SK-N-SH treated with all-trans-retinoic acid at 6 μM for 48 hours (cell line): Measurements from ENCODE around the gene XDH.

Experiments
- ATAC-seq: fragments of 200-7000 bp; cut with Tn5 transposase; 3 replicates; pipeline ENCODE4 v1.9.1; 2020; ENCODE audit warnings: mild to moderate bottlenecking, moderate library complexity
- BACH2 ChIP-seq: fragments of 250-450 bp; sonication (Bioruptor Pico); IDR thresholded peaks from 2 replicates; pipeline ENCODE4 v1.9.0; 2021; ENCODE audit warnings: mild to moderate bottlenecking, borderline replicate concordance
- CSDC2 ChIP-seq: fragments of 250-450 bp; sonication (Bioruptor Pico); IDR thresholded peaks from 2 replicates; pipeline ENCODE4 v1.5.0; 2020; ENCODE audit warnings: mild to moderate bottlenecking, moderate library complexity
- ESRRG ChIP-seq: fragments of 250-450 bp; sonication (Bioruptor Pico); IDR thresholded peaks from 2 replicates; pipeline ENCODE4 v1.6.1; 2021; ENCODE audit warnings: mild to moderate bottlenecking
- GLIS3 ChIP-seq: fragments of 250-450 bp; sonication (Bioruptor Pico); IDR thresholded peaks from 2 replicates; pipeline ENCODE4 v1.5.0; 2020; ENCODE audit warnings: mild to moderate bottlenecking, moderate library complexity
- ISL1 ChIP-seq: fragments of 250-450 bp; sonication (Bioruptor Pico); IDR thresholded peaks from 2 replicates; pipeline ENCODE4 v2.1.2; 2022; ENCODE audit warnings: mild to moderate bottlenecking, moderate library complexity
- PPARA ChIP-seq: fragments of 250-450 bp; sonication (Bioruptor Pico); IDR thresholded peaks from 2 replicates; pipeline ENCODE4 v1.5.0; 2020; ENCODE audit warnings: mild to moderate bottlenecking, borderline replicate concordance
- RARB ChIP-seq: fragments of 250-450 bp; sonication (Bioruptor Pico); IDR thresholded peaks from 2 replicates; pipeline ENCODE4 v1.8.0; 2021; ENCODE audit warnings: mild to moderate bottlenecking, moderate library complexity
- SNAI2 ChIP-seq: fragments of 250-450 bp; sonication (Bioruptor Pico); IDR thresholded peaks from 2 replicates; pipeline ENCODE4 v1.5.0; 2020; ENCODE audit warnings: mild to moderate bottlenecking, moderate library complexity
- TOX ChIP-seq: fragments of 250-450 bp; sonication (Bioruptor Pico); IDR thresholded peaks from 2 replicates; pipeline ENCODE4 v1.8.0; 2021; ENCODE audit warnings: mild to moderate bottlenecking, moderate library complexity, borderline replicate concordance
- ZC3H10 ChIP-seq: fragments of 250-450 bp; sonication (Bioruptor Pico); IDR thresholded peaks from 2 replicates; pipeline ENCODE4 v1.5.1; 2021; ENCODE audit warnings: mild to moderate bottlenecking, moderate library complexity
- ZFP3 ChIP-seq: fragments of 250-450 bp; sonication (Bioruptor Pico); IDR thresholded peaks from 2 replicates; pipeline ENCODE4 v1.5.0; 2020; ENCODE audit warnings: mild to moderate bottlenecking, moderate library complexity
- ZFP30 ChIP-seq: fragments of 450-650 bp; formaldehyde crosslinking; IDR thresholded peaks from 2 replicates; pipeline ENCODE4 v1.5.0; 2022; ENCODE audit warnings: mild to moderate bottlenecking, moderate library complexity
- ZNF565 ChIP-seq: fragments of 450-650 bp; formaldehyde crosslinking; conservative IDR thresholded peaks from 2 replicates; pipeline ENCODE4 v1.5.0; 2020; ENCODE audit warnings: low read depth, mild to moderate bottlenecking, moderate library complexity
- ZNF70 ChIP-seq: fragments of 450-650 bp; formaldehyde crosslinking; IDR thresholded peaks from 2 replicates; pipeline ENCODE4 v1.5.0; 2020; ENCODE audit warnings: mild to moderate bottlenecking, moderate library complexity
- ZNF8 ChIP-seq: fragments of 450-650 bp; formaldehyde crosslinking; IDR thresholded peaks from 2 replicates; pipeline ENCODE4 v1.5.0; 2020; ENCODE audit warnings: mild to moderate bottlenecking, moderate library complexity
- TF ChIP-seq, protein P1 (sequence below): fragments of 250-450 bp; sonication (Bioruptor Pico); IDR thresholded peaks from 2 replicates; pipeline ENCODE4 v1.8.0; 2021; ENCODE audit warnings: low read depth, mild to moderate bottlenecking, moderate library complexity, borderline replicate concordance
- TF ChIP-seq, protein P2 (sequence below): fragments of 250-450 bp; sonication (Bioruptor Pico); IDR thresholded peaks from 2 replicates; pipeline ENCODE4 v1.5.1; 2021; ENCODE audit warnings: mild to moderate bottlenecking, moderate library complexity
- TF ChIP-seq, protein P3 (sequence below): fragments of 250-450 bp; sonication (Bioruptor Pico); IDR thresholded peaks from 2 replicates; pipeline ENCODE4 v1.5.1; 2020; ENCODE audit warnings: low read depth, mild to moderate bottlenecking, moderate library complexity

XDH gene

DNA sequence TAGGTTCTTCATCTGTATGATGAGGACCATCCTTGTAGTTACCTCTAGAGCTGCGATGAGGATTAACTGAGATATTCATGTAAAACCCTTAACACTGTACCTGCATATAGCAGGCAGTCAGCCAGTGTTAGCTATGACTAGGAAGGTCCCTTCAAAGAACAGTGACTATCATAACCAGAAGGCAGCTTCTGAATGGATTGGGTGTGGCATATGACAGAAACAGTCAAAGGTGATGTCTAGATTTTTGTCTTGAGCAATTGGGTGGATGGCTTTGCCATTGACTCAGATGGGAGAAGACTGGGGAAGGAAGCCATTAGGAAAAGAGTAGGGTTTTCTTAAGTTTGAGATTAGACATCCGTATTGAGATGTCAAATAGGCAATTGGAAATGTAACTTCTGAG, 15.7 kb downstream of the XDH start:
- no peak for ATAC-seq
- TF ChIP-seq GLIS3 (CRISPR knock-in tag) (no peak), BACH2 (no peak), ZNF70 (CRISPR knock-in tag) (no peak), SNAI2 (CRISPR knock-in tag) (no peak), ZNF8 (CRISPR knock-in tag) (no peak), ZNF565 (CRISPR knock-in tag) (no peak), ZFP3 (CRISPR knock-in tag) (no peak), ESRRG (CRISPR knock-in tag) (no peak), PPARA (CRISPR knock-in tag) (no peak), ZFP30 (CRISPR knock-in tag) (no peak), CSDC2 (CRISPR knock-in tag) (no peak), TOX (CRISPR knock-in tag) (no peak), RARB (no peak), ZC3H10 (CRISPR knock-in tag) (no peak)
- TF ChIP-seq, protein P1, sequence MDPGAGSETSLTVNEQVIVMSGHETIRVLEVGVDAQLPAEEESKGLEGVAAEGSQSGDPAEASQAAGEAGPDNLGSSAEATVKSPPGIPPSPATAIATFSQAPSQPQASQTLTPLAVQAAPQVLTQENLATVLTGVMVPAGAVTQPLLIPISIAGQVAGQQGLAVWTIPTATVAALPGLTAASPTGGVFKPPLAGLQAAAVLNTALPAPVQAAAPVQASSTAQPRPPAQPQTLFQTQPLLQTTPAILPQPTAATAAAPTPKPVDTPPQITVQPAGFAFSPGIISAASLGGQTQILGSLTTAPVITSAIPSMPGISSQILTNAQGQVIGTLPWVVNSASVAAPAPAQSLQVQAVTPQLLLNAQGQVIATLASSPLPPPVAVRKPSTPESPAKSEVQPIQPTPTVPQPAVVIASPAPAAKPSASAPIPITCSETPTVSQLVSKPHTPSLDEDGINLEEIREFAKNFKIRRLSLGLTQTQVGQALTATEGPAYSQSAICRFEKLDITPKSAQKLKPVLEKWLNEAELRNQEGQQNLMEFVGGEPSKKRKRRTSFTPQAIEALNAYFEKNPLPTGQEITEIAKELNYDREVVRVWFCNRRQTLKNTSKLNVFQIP (CRISPR knock-in tag), result no peak
- TF ChIP-seq, protein P2, sequence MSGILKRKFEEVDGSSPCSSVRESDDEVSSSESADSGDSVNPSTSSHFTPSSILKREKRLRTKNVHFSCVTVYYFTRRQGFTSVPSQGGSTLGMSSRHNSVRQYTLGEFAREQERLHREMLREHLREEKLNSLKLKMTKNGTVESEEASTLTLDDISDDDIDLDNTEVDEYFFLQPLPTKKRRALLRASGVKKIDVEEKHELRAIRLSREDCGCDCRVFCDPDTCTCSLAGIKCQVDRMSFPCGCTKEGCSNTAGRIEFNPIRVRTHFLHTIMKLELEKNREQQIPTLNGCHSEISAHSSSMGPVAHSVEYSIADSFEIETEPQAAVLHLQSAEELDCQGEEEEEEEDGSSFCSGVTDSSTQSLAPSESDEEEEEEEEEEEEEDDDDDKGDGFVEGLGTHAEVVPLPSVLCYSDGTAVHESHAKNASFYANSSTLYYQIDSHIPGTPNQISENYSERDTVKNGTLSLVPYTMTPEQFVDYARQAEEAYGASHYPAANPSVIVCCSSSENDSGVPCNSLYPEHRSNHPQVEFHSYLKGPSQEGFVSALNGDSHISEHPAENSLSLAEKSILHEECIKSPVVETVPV (CRISPR knock-in tag), result no peak
- TF ChIP-seq, protein P3, sequence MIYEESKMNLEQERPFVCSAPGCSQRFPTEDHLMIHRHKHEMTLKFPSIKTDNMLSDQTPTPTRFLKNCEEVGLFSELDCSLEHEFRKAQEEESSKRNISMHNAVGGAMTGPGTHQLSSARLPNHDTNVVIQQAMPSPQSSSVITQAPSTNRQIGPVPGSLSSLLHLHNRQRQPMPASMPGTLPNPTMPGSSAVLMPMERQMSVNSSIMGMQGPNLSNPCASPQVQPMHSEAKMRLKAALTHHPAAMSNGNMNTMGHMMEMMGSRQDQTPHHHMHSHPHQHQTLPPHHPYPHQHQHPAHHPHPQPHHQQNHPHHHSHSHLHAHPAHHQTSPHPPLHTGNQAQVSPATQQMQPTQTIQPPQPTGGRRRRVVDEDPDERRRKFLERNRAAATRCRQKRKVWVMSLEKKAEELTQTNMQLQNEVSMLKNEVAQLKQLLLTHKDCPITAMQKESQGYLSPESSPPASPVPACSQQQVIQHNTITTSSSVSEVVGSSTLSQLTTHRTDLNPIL (CRISPR knock-in tag), result no peak

DNA sequence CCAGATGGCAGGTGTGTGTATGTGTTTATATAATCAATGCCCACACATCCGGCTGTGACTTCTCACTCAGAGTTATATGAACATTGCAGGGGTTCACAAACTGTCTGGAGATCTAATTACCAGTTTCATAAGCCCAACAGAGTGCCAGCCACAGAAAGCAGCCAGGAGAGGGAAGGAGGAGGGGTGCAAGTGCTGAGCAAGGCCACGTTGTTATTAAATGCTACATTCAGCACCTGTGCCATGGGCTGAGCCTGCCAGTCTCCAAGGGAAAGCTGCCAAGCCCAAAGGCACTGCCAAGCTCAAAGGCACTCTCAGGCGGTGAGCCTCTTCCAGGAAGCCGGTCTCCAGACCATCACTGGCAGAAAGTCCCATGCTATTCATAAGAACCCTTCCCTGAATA, 17.4 kb downstream of the XDH start:
- ATAC-seq, result no peak
- no peak for TF ChIP-seq CSDC2 (CRISPR knock-in tag)
- TF ChIP-seq, all 23 proteins: peak for 0

DNA sequence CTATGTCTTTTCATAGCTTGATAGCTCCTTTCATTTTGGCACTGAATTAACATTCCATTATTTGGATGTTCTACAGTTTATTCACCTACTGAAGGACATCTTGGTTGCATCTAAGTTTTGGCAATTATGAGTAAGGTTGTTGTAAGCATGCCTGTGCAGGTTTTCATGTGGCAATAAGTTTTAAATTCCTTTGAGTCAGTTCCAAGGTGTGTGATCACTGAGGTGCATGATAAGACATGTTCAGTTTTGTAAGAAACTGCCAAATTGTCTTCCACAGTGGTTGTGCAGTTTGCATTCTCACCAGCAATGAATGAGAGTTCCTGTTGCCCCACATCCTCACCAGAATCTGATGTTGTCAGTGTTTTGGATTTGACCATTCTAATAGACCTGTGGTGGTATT, 24.2 kb downstream of the XDH start:
- TF ChIP-seq SNAI2 (CRISPR knock-in tag), result no peak
- TF ChIP-seq PPARA (CRISPR knock-in tag), result no peak
- no peak for TF ChIP-seq ZNF565 (CRISPR knock-in tag)
- TF ChIP-seq ZNF70 (CRISPR knock-in tag), result no peak
- no peak for TF ChIP-seq CSDC2 (CRISPR knock-in tag)
- TF ChIP-seq ZNF8 (CRISPR knock-in tag), result no peak
- TF ChIP-seq GLIS3 (CRISPR knock-in tag), result no peak
- no peak for TF ChIP-seq ZFP30 (CRISPR knock-in tag)
- TF ChIP-seq ESRRG (CRISPR knock-in tag), result no peak
- TF ChIP-seq, protein P3 (CRISPR knock-in tag), result no peak
- TF ChIP-seq BACH2, result no peak
- ATAC-seq, result no peak

DNA sequence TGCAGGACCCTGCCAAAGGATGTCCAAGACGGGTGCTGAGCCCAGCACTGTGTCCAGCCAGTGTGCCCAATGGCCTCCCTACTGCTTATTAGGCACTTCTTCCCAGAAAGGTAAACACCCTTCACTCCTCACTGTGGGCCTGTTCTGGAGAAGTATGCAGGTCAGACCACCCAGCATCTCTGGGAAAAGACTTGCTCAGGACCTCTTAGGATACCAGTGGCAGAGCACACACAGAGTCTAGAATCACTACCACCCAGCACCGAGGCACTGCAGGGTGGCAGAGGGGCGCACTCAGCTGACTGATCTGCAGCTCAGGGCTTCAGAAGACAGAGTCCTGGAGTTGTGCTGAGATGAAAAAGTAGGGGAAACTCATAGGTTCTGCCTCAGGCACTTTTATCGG, 25.8 kb downstream of the XDH start:
- no peak for ATAC-seq
- TF ChIP-seq, protein P1 (CRISPR knock-in tag), result no peak
- TF ChIP-seq GLIS3 (CRISPR knock-in tag) (no peak), TOX (CRISPR knock-in tag) (no peak), ISL1 (CRISPR knock-in tag) (no peak), SNAI2 (CRISPR knock-in tag) (no peak), ZC3H10 (CRISPR knock-in tag) (no peak), ZFP30 (CRISPR knock-in tag) (no peak)
- TF ChIP-seq, protein P3 (CRISPR knock-in tag), result no peak
